Vagina (tissue), 2 donors: ENCODE results near the gene KITLG. TPM values are rescaled to one million over a fixed set of nuclear protein-coding genes. Genes with fewer than 3 reads are reported as not detected.
"Not testable (repeated sequence)": the region's sequence is repeated elsewhere in the genome, so short reads cannot be mapped to it uniquely, and the experiment has no call there.

Experiments used
- DNase-seq, 2 donors: peaks; one replicate each; pipeline ENCODE4 v3.0.0-alpha.2; 2017; ENCODE audit errors: extremely low spot score in 2 of 2
- H3K27ac ChIP-seq: fragments of 200-600 bp; sonication (generic); one replicate; pipeline ENCODE4 v1.5.1; 2019
- H3K27me3 ChIP-seq: fragments of 200-600 bp; sonication (generic); one replicate; pipeline ENCODE4 v1.5.1; 2019
- H3K36me3 ChIP-seq, 2 donors: fragments of 200-600 bp; sonication (generic); one replicate each; pipeline ENCODE4 v1.5.1; 2017 to 2019
- H3K4me1 ChIP-seq: fragments of 200-600 bp; sonication (generic); one replicate; pipeline ENCODE4 v1.5.1; 2019
- H3K4me3 ChIP-seq, 2 donors: fragments of 200-600 bp; sonication (generic); 1 replicate in 1 of 2; 2 replicates in 1 of 2; pipeline ENCODE4 v1.5.1; 2016 to 2019
- H3K9me3 ChIP-seq: fragments of 200-600 bp; sonication (generic); one replicate; pipeline ENCODE4 v1.5.1; 2019
- POLR2A ChIP-seq, 2 donors: fragments of 450-650 bp; IDR thresholded peaks; one replicate each; pipeline ENCODE4 v1.6.1; 2017; ENCODE audit warnings: antibody characterized with exemption in 2 of 2, mild to moderate bottlenecking in 2 of 2, moderate library complexity in 2 of 2
- POLR2AphosphoS5 ChIP-seq, 2 donors: sonication (generic); formaldehyde crosslinking; IDR thresholded peaks; one replicate each; pipeline ENCODE4 v1.9.0; 2017; ENCODE audit warnings: antibody characterized with exemption in 2 of 2, mild to moderate bottlenecking in 2 of 2, low read depth in 1 of 2; ENCODE audit not compliant: insufficient read depth in 1 of 2
- intact Hi-C: fragments of 100-400 bp; cut with DNase I; formaldehyde crosslinking; loops from one replicate; pipeline ENCODE4 v1.15.1; 2023
- total RNA-seq: library from RNA; depleted of rRNA; stranded (reverse); fragments of >200 nt; gene quantifications from one replicate; pipeline ENCODE4 v1.2.3, GENCODE V29; 2016
- TF ChIP-seq, protein P1 (sequence below), 3 experiments: fragments of 450-650 bp in 2 of 3; fragments of 200-600 bp in 1 of 3; sonication (generic) in 1 of 3; IDR thresholded peaks; one replicate each; pipeline ENCODE4 v1.5.1; 2017 to 2019; ENCODE audit warnings: antibody characterized with exemption in 3 of 3, mild to moderate bottlenecking in 2 of 3, moderate library complexity in 2 of 3

KITLG gene
- total RNA-seq, 1 donor from 2014 or later: 20.4 TPM

DNA sequence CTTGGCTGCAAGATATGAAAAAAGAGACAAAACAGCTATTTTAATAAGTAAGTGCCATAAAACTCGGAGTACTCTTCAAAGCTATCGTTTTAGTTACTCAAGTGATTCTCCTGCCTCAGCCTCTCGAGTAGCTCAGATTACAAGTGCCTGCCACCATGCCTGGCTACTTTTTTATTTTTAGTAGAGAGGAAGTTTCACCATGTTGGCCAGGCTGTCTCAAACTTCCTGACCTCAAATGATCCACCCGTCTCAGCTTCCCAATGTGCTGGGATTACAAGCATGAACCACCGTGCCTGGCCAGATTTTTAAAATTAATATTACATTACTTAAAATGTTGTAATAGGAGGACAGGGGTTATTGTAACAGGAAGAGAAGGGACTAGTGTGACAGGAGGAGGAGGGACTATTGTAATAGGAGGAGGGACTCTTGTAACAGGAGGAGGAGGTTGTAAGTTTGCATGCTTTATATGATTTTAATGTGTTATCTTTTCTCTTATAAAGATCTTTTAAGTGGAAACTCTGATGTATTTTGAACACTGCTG, 61.3 kb downstream of the KITLG start:
- no peak for TF ChIP-seq POLR2AphosphoS5 (IDR thresholded peaks at IDR 0.05; ENCODE audit: insufficient read depth in 1 of 2, low read depth in 1 of 2)
- TF ChIP-seq POLR2A (IDR thresholded peaks at IDR 0.05): no peak
- TF ChIP-seq, protein P1, sequence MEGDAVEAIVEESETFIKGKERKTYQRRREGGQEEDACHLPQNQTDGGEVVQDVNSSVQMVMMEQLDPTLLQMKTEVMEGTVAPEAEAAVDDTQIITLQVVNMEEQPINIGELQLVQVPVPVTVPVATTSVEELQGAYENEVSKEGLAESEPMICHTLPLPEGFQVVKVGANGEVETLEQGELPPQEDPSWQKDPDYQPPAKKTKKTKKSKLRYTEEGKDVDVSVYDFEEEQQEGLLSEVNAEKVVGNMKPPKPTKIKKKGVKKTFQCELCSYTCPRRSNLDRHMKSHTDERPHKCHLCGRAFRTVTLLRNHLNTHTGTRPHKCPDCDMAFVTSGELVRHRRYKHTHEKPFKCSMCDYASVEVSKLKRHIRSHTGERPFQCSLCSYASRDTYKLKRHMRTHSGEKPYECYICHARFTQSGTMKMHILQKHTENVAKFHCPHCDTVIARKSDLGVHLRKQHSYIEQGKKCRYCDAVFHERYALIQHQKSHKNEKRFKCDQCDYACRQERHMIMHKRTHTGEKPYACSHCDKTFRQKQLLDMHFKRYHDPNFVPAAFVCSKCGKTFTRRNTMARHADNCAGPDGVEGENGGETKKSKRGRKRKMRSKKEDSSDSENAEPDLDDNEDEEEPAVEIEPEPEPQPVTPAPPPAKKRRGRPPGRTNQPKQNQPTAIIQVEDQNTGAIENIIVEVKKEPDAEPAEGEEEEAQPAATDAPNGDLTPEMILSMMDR (IDR thresholded peaks at IDR 0.05): no peak
- intact Hi-C loops: no loop called here
- Histone ChIP-seq H3K27ac (no peak overlapping the region), H3K36me3 (no peaks in the 10 kb centered on the region), H3K4me1 (peaks cover 11% of the 10 kb centered on the region), H3K9me3 (no peaks in the 10 kb centered on the region), H3K27me3 (no peaks in the 10 kb centered on the region), H3K4me3 (no peak overlapping the region)
- DNase-seq: no peak

GRCh38 chr12:88516811-88517210, 63.5 kb downstream of the KITLG start:
- Histone ChIP-seq H3K9me3 (no peaks in the 10 kb centered on the region), H3K4me3 (no peak overlapping the region), H3K27ac (no peak overlapping the region), H3K27me3 (no peaks in the 10 kb centered on the region), H3K36me3 (no peaks in the 10 kb centered on the region), H3K4me1 (peaks cover 11% of the 10 kb centered on the region)
- no peak for DNase-seq
- no peak for TF ChIP-seq POLR2AphosphoS5 (IDR thresholded peaks at IDR 0.05; ENCODE audit: insufficient read depth in 1 of 2, low read depth in 1 of 2)
- TF ChIP-seq, protein P1 (IDR thresholded peaks at IDR 0.05): no peak
- no peak for TF ChIP-seq POLR2A (IDR thresholded peaks at IDR 0.05)
- intact Hi-C loops: no loop called here

- intact Hi-C loops: no loop called here
- H3K27ac ChIP-seq: no peak overlapping the region
- no peak overlapping the region for H3K4me3 ChIP-seq
- H3K36me3 ChIP-seq: peaks cover 0 to 8% of the 10 kb centered on the region in 2 donors
- no peaks in the 10 kb centered on the region for H3K27me3 ChIP-seq
- DNase-seq: no peak
- TF ChIP-seq POLR2A (IDR thresholded peaks at IDR 0.05) (no peak), POLR2AphosphoS5 (IDR thresholded peaks at IDR 0.05; ENCODE audit: insufficient read depth in 1 of 2, low read depth in 1 of 2) (no peak)
- TF ChIP-seq, protein P1 (IDR thresholded peaks at IDR 0.05): no peak
- no peaks in the 10 kb centered on the region for H3K9me3 ChIP-seq
- H3K4me1 ChIP-seq: no peaks in the 10 kb centered on the region
Measured at GRCh38 chr12:88510843-88511242, 69.4 kb downstream of the KITLG start.

- H3K36me3 ChIP-seq: peaks cover 0 to 16% of the 10 kb centered on the region in 2 donors
- H3K9me3 ChIP-seq: no peaks in the 10 kb centered on the region
- no peak overlapping the region for H3K27ac ChIP-seq
- H3K4me3 ChIP-seq: no peak overlapping the region
- H3K27me3 ChIP-seq: no peaks in the 10 kb centered on the region
- no peak for TF ChIP-seq POLR2A (IDR thresholded peaks at IDR 0.05)
- no peak for TF ChIP-seq POLR2AphosphoS5 (IDR thresholded peaks at IDR 0.05; ENCODE audit: insufficient read depth in 1 of 2, low read depth in 1 of 2)
- DNase-seq: no peak
- no peaks in the 10 kb centered on the region for H3K4me1 ChIP-seq
- intact Hi-C loops: no loop called here
Measured at GRCh38 chr12:88509851-88510250, 70.4 kb downstream of the KITLG start.

DNA sequence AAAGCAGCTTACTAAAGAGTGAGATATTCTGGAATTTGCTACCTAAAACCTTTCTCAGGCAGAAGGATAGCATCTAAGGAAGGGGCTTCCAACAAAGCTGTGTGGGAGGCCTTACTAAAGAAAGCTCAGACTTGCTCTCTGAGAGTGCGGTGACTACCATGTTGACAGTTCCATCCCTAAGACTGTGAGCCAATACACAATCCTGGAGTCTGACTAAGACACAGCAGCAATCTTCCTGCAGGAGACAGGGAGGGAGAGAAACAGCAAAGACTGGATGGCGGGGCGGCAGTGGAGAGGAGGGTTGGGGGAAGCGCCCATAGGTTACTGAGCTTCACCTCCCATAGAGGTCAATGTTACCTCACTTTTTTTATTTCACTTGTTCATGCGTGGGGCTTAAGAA, 70.9 kb downstream of the KITLG start:
- intact Hi-C loops: no loop called here
- Histone ChIP-seq H3K36me3 (peaks cover 0 to 16% of the 10 kb centered on the region in 2 donors), H3K27me3 (no peaks in the 10 kb centered on the region), H3K27ac (no peak overlapping the region), H3K4me3 (no peak overlapping the region), H3K4me1 (no peaks in the 10 kb centered on the region), H3K9me3 (no peaks in the 10 kb centered on the region)
- TF ChIP-seq POLR2A (IDR thresholded peaks at IDR 0.05) (no peak), POLR2AphosphoS5 (IDR thresholded peaks at IDR 0.05; ENCODE audit: insufficient read depth in 1 of 2, low read depth in 1 of 2) (no peak)
- TF ChIP-seq, protein P1 (IDR thresholded peaks at IDR 0.05): no peak
- DNase-seq: no peak

- H3K4me1 ChIP-seq, H3K9me3 ChIP-seq, H3K27ac ChIP-seq, DNase-seq, H3K4me3 ChIP-seq, H3K27me3 ChIP-seq, intact Hi-C loops: not testable (repeated sequence)
- peaks cover 0 to 16% of the 10 kb centered on the region in 2 donors for H3K36me3 ChIP-seq
Measured at GRCh38 chr12:88507851-88508250, 72.4 kb downstream of the KITLG start.
